SK-N-SH treated with all-trans-retinoic acid at 6 μM for 48 hours (cell line): ENCODE data around the gene TRIM68.

Source experiments
- ATAC-seq: fragments of 200-7000 bp; cut with Tn5 transposase; 3 replicates; pipeline ENCODE4 v1.9.1; 2020; ENCODE audit warnings: mild to moderate bottlenecking, moderate library complexity
- ARNTL ChIP-seq: fragments of 450-650 bp; formaldehyde crosslinking; IDR thresholded peaks from 2 replicates; pipeline ENCODE4 v1.5.0; 2020; ENCODE audit warnings: low read depth, mild to moderate bottlenecking, moderate library complexity, borderline replicate concordance
- BACH2 ChIP-seq: fragments of 250-450 bp; sonication (Bioruptor Pico); IDR thresholded peaks from 2 replicates; pipeline ENCODE4 v1.9.0; 2021; ENCODE audit warnings: mild to moderate bottlenecking, borderline replicate concordance
- CSRNP3 ChIP-seq: fragments of 250-450 bp; sonication (Bioruptor Pico); IDR thresholded peaks from 2 replicates; pipeline ENCODE4 v1.5.1; 2021; ENCODE audit warnings: mild to moderate bottlenecking, moderate library complexity
- ESRRG ChIP-seq: fragments of 250-450 bp; sonication (Bioruptor Pico); IDR thresholded peaks from 2 replicates; pipeline ENCODE4 v1.6.1; 2021; ENCODE audit warnings: mild to moderate bottlenecking
- ISL1 ChIP-seq: fragments of 250-450 bp; sonication (Bioruptor Pico); IDR thresholded peaks from 2 replicates; pipeline ENCODE4 v2.1.2; 2022; ENCODE audit warnings: mild to moderate bottlenecking, moderate library complexity
- OSR1 ChIP-seq: fragments of 250-450 bp; sonication (Bioruptor Pico); IDR thresholded peaks from 2 replicates; pipeline ENCODE4 v1.8.0; 2022; ENCODE audit warnings: moderate library complexity, mild to moderate bottlenecking, inconsistent platforms
- PATZ1 ChIP-seq: fragments of 250-450 bp; sonication (Bioruptor Pico); IDR thresholded peaks from 2 replicates; pipeline ENCODE4 v1.8.0; 2020; ENCODE audit warnings: mild to moderate bottlenecking, moderate library complexity, borderline replicate concordance
- POU6F1 ChIP-seq: fragments of 250-450 bp; sonication (Bioruptor Pico); IDR thresholded peaks from 2 replicates; pipeline ENCODE4 v1.8.0; 2021; ENCODE audit warnings: low read depth, mild to moderate bottlenecking, moderate library complexity, borderline replicate concordance
- PPARA ChIP-seq: fragments of 250-450 bp; sonication (Bioruptor Pico); IDR thresholded peaks from 2 replicates; pipeline ENCODE4 v1.5.0; 2020; ENCODE audit warnings: mild to moderate bottlenecking, borderline replicate concordance
- RARB ChIP-seq: fragments of 250-450 bp; sonication (Bioruptor Pico); IDR thresholded peaks from 2 replicates; pipeline ENCODE4 v1.8.0; 2021; ENCODE audit warnings: mild to moderate bottlenecking, moderate library complexity
- SNAI2 ChIP-seq: fragments of 250-450 bp; sonication (Bioruptor Pico); IDR thresholded peaks from 2 replicates; pipeline ENCODE4 v1.5.0; 2020; ENCODE audit warnings: mild to moderate bottlenecking, moderate library complexity
- TOX ChIP-seq: fragments of 250-450 bp; sonication (Bioruptor Pico); IDR thresholded peaks from 2 replicates; pipeline ENCODE4 v1.8.0; 2021; ENCODE audit warnings: mild to moderate bottlenecking, moderate library complexity, borderline replicate concordance
- TSHZ2 ChIP-seq: fragments of 250-450 bp; sonication (Bioruptor Pico); IDR thresholded peaks from 2 replicates; pipeline ENCODE4 v1.5.0; 2020; ENCODE audit warnings: mild to moderate bottlenecking, moderate library complexity
- ZC3H10 ChIP-seq: fragments of 250-450 bp; sonication (Bioruptor Pico); IDR thresholded peaks from 2 replicates; pipeline ENCODE4 v1.5.1; 2021; ENCODE audit warnings: mild to moderate bottlenecking, moderate library complexity
- ZFP3 ChIP-seq: fragments of 250-450 bp; sonication (Bioruptor Pico); IDR thresholded peaks from 2 replicates; pipeline ENCODE4 v1.5.0; 2020; ENCODE audit warnings: mild to moderate bottlenecking, moderate library complexity
- ZFP30 ChIP-seq: fragments of 450-650 bp; formaldehyde crosslinking; IDR thresholded peaks from 2 replicates; pipeline ENCODE4 v1.5.0; 2022; ENCODE audit warnings: mild to moderate bottlenecking, moderate library complexity
- ZNF565 ChIP-seq: fragments of 450-650 bp; formaldehyde crosslinking; conservative IDR thresholded peaks from 2 replicates; pipeline ENCODE4 v1.5.0; 2020; ENCODE audit warnings: low read depth, mild to moderate bottlenecking, moderate library complexity
- ZNF8 ChIP-seq: fragments of 450-650 bp; formaldehyde crosslinking; IDR thresholded peaks from 2 replicates; pipeline ENCODE4 v1.5.0; 2020; ENCODE audit warnings: mild to moderate bottlenecking, moderate library complexity

The TRIM68 gene

GRCh38 chr11:4607781-4608666 lies at the start of gene TRIM68:
Gene TRIM68 (minus strand): TSS chr11:4608231. CDS start chr11:4605504, 2,727 bp downstream.
- TF ChIP-seq RARB (CRISPR knock-in tag) (no peak), ZFP30 (no peak), TSHZ2 (CRISPR knock-in tag) (0 out of 2 replicates have a peak, but pooled peaks have one; percentile 45), SNAI2 (0 out of 2 replicates have a peak, but pooled peaks have one; percentile 58)
- ATAC-seq = peak; percentile 100

GRCh38 chr11:4654635-4655369 lies 46.8 kb upstream of the TRIM68 start:
- TF ChIP-seq PPARA (CRISPR knock-in tag) (no peak), TOX (CRISPR knock-in tag) (no peak), ZFP30 (no peak), POU6F1 (no peak)
- ATAC-seq = no peak

GRCh38 chr11:4647766-4648165 lies 39.7 kb upstream of the TRIM68 start:
- no peak; the same call in 2 of the 3 replicates for ATAC-seq
- no peak for TF ChIP-seq ZNF565 (CRISPR knock-in tag)
- no peak for TF ChIP-seq ISL1 (CRISPR knock-in tag)
- TF ChIP-seq ZNF8 (CRISPR knock-in tag) = no peak
- no peak for TF ChIP-seq PPARA (CRISPR knock-in tag)
- TF ChIP-seq CSRNP3 (CRISPR knock-in tag) = no peak
- no peak for TF ChIP-seq RARB (CRISPR knock-in tag)
- no peak for TF ChIP-seq ARNTL (CRISPR knock-in tag)
- TF ChIP-seq PATZ1 (CRISPR knock-in tag) = no peak
- no peak for TF ChIP-seq SNAI2
- no peak for TF ChIP-seq ZC3H10 (CRISPR knock-in tag)
- no peak for TF ChIP-seq ESRRG
- TF ChIP-seq OSR1 (CRISPR knock-in tag) = no peak
- no peak for TF ChIP-seq BACH2 (CRISPR knock-in tag)
- TF ChIP-seq ZFP3 (CRISPR knock-in tag) = no peak
- no peak for TF ChIP-seq POU6F1
- TF ChIP-seq, all 23 proteins: peak for 0
